HG02973 (cell line): ENCODE data around the gene ALLC.
"Not testable (repeated sequence)": the region's sequence is repeated elsewhere in the genome, so short reads cannot be mapped to it uniquely, and the experiment has no call there.

Experiments used
- ATAC-seq: cut with Tn5 transposase; IDR thresholded peaks from one replicate; pipeline ENCODE4 v1.9.1; 2021; ENCODE audit warnings: moderate library complexity; ENCODE audit not compliant: unreplicated experiment

ALLC gene

GRCh38 chr2:3626118-3626811 is 31.7 kb upstream of the ALLC start:
- ATAC-seq: no peak

- ATAC-seq: no peak
Observed at GRCh38 chr2:3626812-3627499, 31.0 kb upstream of the ALLC start.

GRCh38 chr2:3627500-3628100 is 30.4 kb upstream of the ALLC start:
- no peak for ATAC-seq

GRCh38 chr2:3628241-3628679 is 29.7 kb upstream of the ALLC start:
- ATAC-seq: no peak

- no peak for ATAC-seq
Observed at GRCh38 chr2:3628800-3629199, 29.2 kb upstream of the ALLC start.

- no peak for ATAC-seq
Observed at GRCh38 chr2:3630631-3631030, 27.4 kb upstream of the ALLC start.

GRCh38 chr2:3631161-3631850 is 26.7 kb upstream of the ALLC start:
- ATAC-seq: no peak

- ATAC-seq: no peak
Observed at GRCh38 chr2:3631851-3632659, 25.9 kb upstream of the ALLC start.

- ATAC-seq: no peak
Observed at GRCh38 chr2:3633089-3633981, 24.7 kb upstream of the ALLC start.

- ATAC-seq: no peak
Observed at GRCh38 chr2:3633982-3634595, 23.9 kb upstream of the ALLC start.

GRCh38 chr2:3634596-3635121 is 23.3 kb upstream of the ALLC start:
- ATAC-seq: no peak

GRCh38 chr2:3635171-3635974 is 22.6 kb upstream of the ALLC start:
- no peak for ATAC-seq

- ATAC-seq: not testable (repeated sequence)
Observed at GRCh38 chr2:3635975-3636327, 22.0 kb upstream of the ALLC start.

GRCh38 chr2:3636586-3637310 is 21.3 kb upstream of the ALLC start:
- ATAC-seq: no peak

GRCh38 chr2:3637311-3637675 is 20.7 kb upstream of the ALLC start:
- ATAC-seq: no peak

- ATAC-seq: no peak
Observed at GRCh38 chr2:3637692-3638455, 20.1 kb upstream of the ALLC start.

- ATAC-seq: no peak
Observed at GRCh38 chr2:3638456-3638810, 19.6 kb upstream of the ALLC start.
